K562 (cell line): ENCODE measurements around the gene ZNF646. TPM values are rescaled to one million over a fixed set of nuclear protein-coding genes. Genes with fewer than 3 reads are reported as not detected.
A peak's percentile ranks its signal among the peaks of the same experiment; 100 is the strongest.

ENCODE experiments used
- ATAC-seq: fragments of 200-7000 bp; cut with Tn5 transposase; 3 replicates; pipeline ENCODE4 v1.9.1; 2020; ENCODE audit warnings: moderate library complexity
- BruUV-seq: library from RNA; stranded (reverse); fragments of 400-500 nt; replicated peaks from 2 replicates; lab custom pipeline; 2021; lab: Mats Ljungman, UMichigan
- CTCF ChIA-PET: fragments of 300-600 bp; formaldehyde crosslinking; extraction: SDS; loops from one replicate; lab custom pipeline; 2021; ENCODE audit warnings: low intra/inter-chr PET ratio; lab: Yijun Ruan, JAX
- POLR2A ChIA-PET: fragments of 300-600, 350-650 bp; sonication (Branson Sonifier 250); formaldehyde crosslinking; extraction: SDS; loops from one replicate; lab custom pipeline; 2021; ENCODE audit warnings: antibody characterized with exemption, inconsistent platforms; lab: Yijun Ruan, JAX
- DNase-seq, 4 experiments: peaks; one replicate each; pipeline versions ENCODE4 v3.0.0 to v3.0.0-alpha.2; 2011 to 2018; ENCODE audit warnings: low spot score in 3 of 4, mixed read lengths in 3 of 4; ENCODE audit errors: extremely low read depth in 1 of 4
- FAIRE-seq: peaks from 2 replicates; lab custom pipeline; 2011; peaks lifted over from hg19 to GRCh38; lab: Jason Lieb, UNC
- H2AFZ ChIP-seq: 2 replicates; pipeline ENCODE4 v1.6.0; 2011; ENCODE audit warnings: low read depth, low read length, control low read depth, inconsistent platforms
- H3K27ac ChIP-seq: fragments of 200-600 bp; 3 replicates; pipeline ENCODE4 v1.8.0; 2011; ENCODE audit warnings: low read depth, mild to moderate bottlenecking, control low read depth, inconsistent platforms, low read length, moderate library complexity, mixed read lengths; ENCODE audit errors: extremely low read depth
- H3K27me3 ChIP-seq, 2 experiments: fragments of 300-600 bp in 1 of 2; 2 replicates in 1 of 2; 3 replicates in 1 of 2; pipeline versions ENCODE4 v1.6.0 to v1.8.0; 2011; ENCODE audit warnings: inconsistent platforms in 2 of 2, low read length in 2 of 2, mild to moderate bottlenecking in 1 of 2, mixed read lengths in 1 of 2, moderate library complexity in 1 of 2; ENCODE audit not compliant: control insufficient read depth in 2 of 2, insufficient read depth in 2 of 2
- H3K36me3 ChIP-seq: fragments of 300-600 bp; 3 replicates; pipeline ENCODE4 v1.8.0; 2011; ENCODE audit warnings: mild to moderate bottlenecking, low read length, inconsistent platforms; ENCODE audit not compliant: control insufficient read depth, insufficient read depth
- H3K4me1 ChIP-seq, 2 experiments: fragments of 200-600 bp in 1 of 2; replicated peaks in 1 of 2; 2 replicates in 1 of 2; 3 replicates in 1 of 2; pipeline versions ENCODE4 v1.5.1 to v1.8.0; 2011; ENCODE audit warnings: inconsistent platforms in 2 of 2, low read length in 2 of 2, mild to moderate bottlenecking in 1 of 2, mixed read lengths in 1 of 2, moderate library complexity in 1 of 2; ENCODE audit not compliant: control insufficient read depth in 2 of 2, insufficient read depth in 2 of 2
- H3K4me2 ChIP-seq: 2 replicates; pipeline ENCODE4 v1.6.1; 2011; ENCODE audit warnings: low read length, control low read depth, inconsistent platforms, mixed read lengths; ENCODE audit not compliant: insufficient read depth
- H3K4me3 ChIP-seq: fragments of 200-600 bp; sonication (generic), shearing (Covaris generic); 2 replicates; pipeline ENCODE4 v1.5.1; 2016; ENCODE audit warnings: control low read depth, inconsistent platforms
- H3K79me2 ChIP-seq: fragments of 200-600 bp; 3 replicates; pipeline ENCODE4 v1.8.0; 2011; ENCODE audit warnings: low read length, inconsistent platforms; ENCODE audit not compliant: control insufficient read depth, insufficient read depth
- H3K9ac ChIP-seq, 2 experiments: 2 replicates each; pipeline versions ENCODE4 v1.6.0 to v1.6.1; 2011; ENCODE audit warnings: low read depth in 2 of 2, low read length in 2 of 2, control low read depth in 1 of 2, inconsistent platforms in 1 of 2, mild to moderate bottlenecking in 1 of 2, mixed read lengths in 1 of 2; ENCODE audit not compliant: insufficient read depth in 1 of 2
- H3K9me1 ChIP-seq: one replicate; pipeline ENCODE4 v1.6.0; 2011; ENCODE audit warnings: inconsistent platforms, mild to moderate bottlenecking, low read length, moderate library complexity; ENCODE audit not compliant: control insufficient read depth, insufficient read depth
- H3K9me3 ChIP-seq: replicated peaks from 2 replicates; pipeline ENCODE4 v1.5.1; 2011; ENCODE audit warnings: low read depth, low read length, inconsistent platforms; ENCODE audit not compliant: control insufficient read depth, insufficient read depth
- H4K20me1 ChIP-seq: replicated peaks from 2 replicates; pipeline ENCODE4 v1.6.1; 2011; ENCODE audit warnings: low read length, inconsistent platforms, mixed read lengths; ENCODE audit not compliant: control insufficient read depth, insufficient read depth
- CBX1 ChIP-seq: sonication (generic); IDR thresholded peaks from 2 replicates; pipeline ENCODE4 v1.6.1; 2016; ENCODE audit warnings: antibody characterized with exemption, low read depth, mild to moderate bottlenecking
- ETV6 ChIP-seq, 3 experiments: fragments of 150-350 bp in 1 of 3; sonication (generic) in 1 of 3; formaldehyde crosslinking in 1 of 3; IDR thresholded peaks; 2 replicates each; pipeline versions ENCODE4 v1.6.1 to v1.8.0; 2014 to 2022; ENCODE audit warnings: borderline replicate concordance in 2 of 3, low read depth in 2 of 3, antibody characterized with exemption in 1 of 3, low read length in 1 of 3, mild to moderate bottlenecking in 1 of 3, missing genetic modification reagents in 1 of 3
- HCFC1 ChIP-seq: IDR thresholded peaks from 2 replicates; pipeline ENCODE4 v1.6.1; 2012; ENCODE audit warnings: low read depth, low read length, improper control_type of control experiment
- KAT7 ChIP-seq: sonication (generic); formaldehyde crosslinking; IDR thresholded peaks from 2 replicates; pipeline ENCODE4 v1.8.0; 2022; ENCODE audit warnings: missing genetic modification reagents, mild to moderate bottlenecking, borderline replicate concordance
- LEF1 ChIP-seq: fragments of 450-650 bp; IDR thresholded peaks from 2 replicates; pipeline ENCODE4 v1.6.1; 2016; ENCODE audit warnings: mild to moderate bottlenecking
- MBD2 ChIP-seq: sonication (generic); IDR thresholded peaks from 2 replicates; pipeline ENCODE4 v1.6.1; 2016; ENCODE audit warnings: low read depth, borderline replicate concordance
- MEF2D ChIP-seq: conservative IDR thresholded peaks from 2 replicates; pipeline ENCODE4 v1.6.1; 2016; ENCODE audit warnings: low read depth, missing genetic modification characterization, missing compliant biosample characterization
- NRF1 ChIP-seq, 2 experiments: fragments of 450-650 bp; IDR thresholded peaks in 1 of 2; conservative IDR thresholded peaks in 1 of 2; 2 replicates each; pipeline ENCODE4 v1.6.1; 2014; ENCODE audit warnings: mild to moderate bottlenecking in 2 of 2
- PCBP1 ChIP-seq: fragments of 200-400 bp; formaldehyde crosslinking; IDR thresholded peaks from 2 replicates; pipeline ENCODE4 v1.6.1; 2018; ENCODE audit warnings: mild to moderate bottlenecking, low read depth, low read length; ENCODE audit not compliant: poor library complexity, severe bottlenecking
- PRPF4 ChIP-seq: fragments of 200-400 bp; formaldehyde crosslinking; IDR thresholded peaks from one replicate; pipeline ENCODE4 v1.6.1; 2017; ENCODE audit warnings: low read length, low read depth, mild to moderate bottlenecking; ENCODE audit not compliant: insufficient read depth, poor library complexity, severe bottlenecking
- RBBP5 ChIP-seq: fragments of 200-600 bp; sonication (generic); IDR thresholded peaks from 2 replicates; pipeline ENCODE4 v1.6.1; 2012; ENCODE audit warnings: borderline replicate concordance, mild to moderate bottlenecking, low read length, control low read depth, inconsistent platforms; ENCODE audit not compliant: insufficient read depth, poor library complexity, severe bottlenecking
- XRCC5 ChIP-seq: fragments of 200-400 bp; formaldehyde crosslinking; IDR thresholded peaks from 2 replicates; pipeline ENCODE4 v1.6.1; 2017; ENCODE audit warnings: low read depth, mild to moderate bottlenecking, low read length
- ZNF77 ChIP-seq: fragments of 250-450 bp; sonication (Bioruptor Pico); IDR thresholded peaks from 2 replicates; pipeline ENCODE4 v1.5.0; 2020
- WGBS: fragments of 100-300 bp; shearing (Covaris generic); methylation state at CpG from one replicate; pipeline ENCODE4 v1.1.6; 2016; ENCODE audit warnings: low coverage, mixed read lengths; ENCODE audit not compliant: insufficient coverage; ENCODE audit errors: missing lambda C conversion rate; 5-methylcytosine and 5-hydroxymethylcytosine counted together
- in situ Hi-C: fragments of 300-500 bp; cut with MboI; formaldehyde crosslinking; loops from 4 replicates; pipeline ENCODE4 v1.15.0; 2018; ENCODE audit warnings: inconsistent platforms, mixed read lengths
- intact Hi-C: fragments of 100-400 bp; cut with micrococcal nuclease; formaldehyde crosslinking; loops from 2 replicates; pipeline ENCODE4 v1.14.2; 2022
- polyA plus RNA-seq, 8 experiments: library from polyadenylated mRNA; depleted of rRNA in 4 of 8; stranded (reverse) in 5 of 8; unstranded in 3 of 8; fragments of >200 nt; fragmentation: Nextera tagmentation in 2 of 8; fragmentation: Illumina TruSeq in 1 of 8; extraction: Ambion mirVana in 2 of 8; extraction: Trizol in 1 of 8; gene quantifications; 2 replicates each; pipeline versions ENCODE4 v1.2.1 to v1.2.3, GENCODE V29; 2011 to 2014; ENCODE audit warnings: inconsistent platforms in 1 of 8, missing spikeins in 1 of 8
- total RNA-seq, 7 experiments: library from RNA; depleted of rRNA in 6 of 7; stranded (reverse); fragments of >200 nt in 6 of 7; fragmentation: Illumina TruSeq in 2 of 7; extraction: Trizol in 2 of 7; gene quantifications; 2 replicates each; pipeline versions ENCODE4 v1.2.1 to v1.2.3, GENCODE V29; 2011 to 2021; ENCODE audit warnings: low replicate concordance in 1 of 7
- TF ChIP-seq, protein P1 (sequence below): sonication (generic); formaldehyde crosslinking; IDR thresholded peaks from 2 replicates; pipeline ENCODE4 v1.8.1; 2023; ENCODE audit warnings: mild to moderate bottlenecking, missing genetic modification reagents

The ZNF646 gene
- total and polyA plus RNA-seq, 9 of the 15 experiments (the other 6 are each of a cell fraction or from before 2014, with no cell fraction given): 0.08 to 20.6 (median 8.0) TPM

DNA sequence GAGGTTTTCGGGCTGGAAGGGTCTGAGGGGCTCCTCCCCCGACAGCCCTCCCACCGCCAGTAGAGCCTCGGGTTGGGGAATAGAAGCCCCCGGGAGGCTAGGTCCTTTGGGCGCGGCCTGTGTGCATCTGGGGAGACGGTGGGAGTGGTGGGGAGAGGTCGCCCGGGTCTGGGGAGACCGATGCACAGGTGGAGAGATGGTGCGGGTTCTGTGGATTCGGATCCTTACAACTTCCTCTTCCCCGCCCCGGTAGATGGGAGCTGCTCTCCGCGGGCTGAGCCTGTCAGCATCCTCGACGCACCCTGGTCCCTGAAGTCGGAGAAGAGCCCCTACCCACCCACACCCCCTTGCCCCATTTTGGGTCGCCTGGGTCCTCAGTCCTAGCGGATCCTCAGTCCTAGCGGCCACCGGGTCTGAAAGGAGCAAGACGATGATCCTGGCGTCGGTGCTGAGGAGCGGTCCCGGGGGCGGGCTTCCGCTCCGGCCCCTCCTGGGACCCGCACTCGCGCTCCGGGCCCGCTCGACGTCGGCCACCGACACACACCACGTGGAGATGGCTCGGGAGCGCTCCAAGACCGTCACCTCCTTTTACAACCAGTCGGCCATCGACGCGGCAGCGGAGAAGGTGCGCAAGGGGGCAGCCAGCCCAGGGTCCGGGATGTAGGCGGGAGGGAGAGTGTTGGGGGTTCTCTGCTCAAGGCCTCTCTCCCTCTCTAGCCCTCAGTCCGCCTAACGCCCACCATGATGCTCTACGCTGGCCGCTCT, 34.8 kb downstream of the ZNF646 start:
- H3K27ac ChIP-seq: peak overlapping the region; percentile 61; the same call in 1 of the 3 replicates

More for the DNA sequence above, 34.8 kb downstream of the ZNF646 start:
- intact Hi-C loops (loop anchor here (5.0 kb wide), 1 partner anchor 33 kb away; no protein-coding TSS in a partner anchor), in situ Hi-C loops (no loop called here)
- TF ChIP-seq XRCC5: no peak
- peak; percentile 57 for TF ChIP-seq PRPF4
- 0 out of 2 replicates have a peak, but pooled peaks have one; percentile 15 for TF ChIP-seq CBX1
- TF ChIP-seq PCBP1: peak; percentile 44
- no peak for TF ChIP-seq ZNF77 (CRISPR knock-in tag)
- no peak for TF ChIP-seq ETV6 (IDR thresholded peaks at IDR 0.05; ENCODE audit: borderline replicate concordance in 1 of 2, low read depth in 2 of 2, low read length in 1 of 2)
- no peak for TF ChIP-seq ETV6 (CRISPR knock-in tag; IDR thresholded peaks at IDR 0.05; ENCODE audit: borderline replicate concordance)
- no peak for TF ChIP-seq RBBP5
- no peak for TF ChIP-seq LEF1
- no peak for TF ChIP-seq MBD2
- TF ChIP-seq MEF2D (tag): no peak
- TF ChIP-seq KAT7 (CRISPR knock-in tag): 0 out of 2 replicates have a peak, but pooled peaks have one; percentile 15
- TF ChIP-seq, protein P1, sequence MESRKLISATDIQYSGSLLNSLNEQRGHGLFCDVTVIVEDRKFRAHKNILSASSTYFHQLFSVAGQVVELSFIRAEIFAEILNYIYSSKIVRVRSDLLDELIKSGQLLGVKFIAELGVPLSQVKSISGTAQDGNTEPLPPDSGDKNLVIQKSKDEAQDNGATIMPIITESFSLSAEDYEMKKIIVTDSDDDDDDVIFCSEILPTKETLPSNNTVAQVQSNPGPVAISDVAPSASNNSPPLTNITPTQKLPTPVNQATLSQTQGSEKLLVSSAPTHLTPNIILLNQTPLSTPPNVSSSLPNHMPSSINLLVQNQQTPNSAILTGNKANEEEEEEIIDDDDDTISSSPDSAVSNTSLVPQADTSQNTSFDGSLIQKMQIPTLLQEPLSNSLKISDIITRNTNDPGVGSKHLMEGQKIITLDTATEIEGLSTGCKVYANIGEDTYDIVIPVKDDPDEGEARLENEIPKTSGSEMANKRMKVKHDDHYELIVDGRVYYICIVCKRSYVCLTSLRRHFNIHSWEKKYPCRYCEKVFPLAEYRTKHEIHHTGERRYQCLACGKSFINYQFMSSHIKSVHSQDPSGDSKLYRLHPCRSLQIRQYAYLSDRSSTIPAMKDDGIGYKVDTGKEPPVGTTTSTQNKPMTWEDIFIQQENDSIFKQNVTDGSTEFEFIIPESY (CRISPR knock-in tag): peak; percentile 64; the same call in 1 of the 2 replicates
- no peak for TF ChIP-seq NRF1 (conservative IDR thresholded peaks at IDR 0.05 in 1 of 2, IDR thresholded peaks at IDR 0.05 in 1 of 2)
- TF ChIP-seq HCFC1: no peak
- DNase-seq: no peak
- Histone ChIP-seq H3K27me3 (no peaks in the 10 kb centered on the region), H3K4me1 (peaks cover 8 to 36% of the 10 kb centered on the region in 2 experiments), H3K4me3 (peak overlapping the region; percentile 98), H3K9me1 (no peaks in the 10 kb centered on the region), H2AFZ (peak overlapping the region; percentile 99; the same call in 1 of the 2 replicates), H3K36me3 (peaks cover 44% of the 10 kb centered on the region; the same call in 2 of the 3 replicates), H3K4me2 (peak overlapping the region; percentile 81), H3K9ac (peak overlapping the region; percentile 87 to 93), H3K79me2 (peaks cover 13% of the 10 kb centered on the region), H4K20me1 (no peaks in the 10 kb centered on the region; the same call in 1 of the 2 replicates), H3K9me3 (no peaks in the 10 kb centered on the region)
- CTCF ChIA-PET: no interaction called here
- WGBS: 69% methylated on average over 33 of the region's 57 CpGs
- no peak for FAIRE-seq
- POLR2A ChIA-PET: interaction anchor here (0.7 kb wide), 1 partner anchor 8 kb away, joined by 3 read pairs; the partner anchor contains the start of gene KAT8
- ATAC-seq: no peak; the same call in 2 of the 3 replicates
- TSS peak; percentile 55 for BruUV-seq
